Anterior cingulate cortex (tissue), 58 donors: Measurements from ENCODE around the gene JADE3.

ENCODE experiments used
- DNase-seq, 58 donors: peaks; one replicate each; lab custom pipeline; 2025; lab: John Stamatoyannopoulos, UW

JADE3 gene

GRCh38 chrX:47098338-47099094, 186.3 kb downstream of the JADE3 start:
- DNase-seq, result no peak

DNA sequence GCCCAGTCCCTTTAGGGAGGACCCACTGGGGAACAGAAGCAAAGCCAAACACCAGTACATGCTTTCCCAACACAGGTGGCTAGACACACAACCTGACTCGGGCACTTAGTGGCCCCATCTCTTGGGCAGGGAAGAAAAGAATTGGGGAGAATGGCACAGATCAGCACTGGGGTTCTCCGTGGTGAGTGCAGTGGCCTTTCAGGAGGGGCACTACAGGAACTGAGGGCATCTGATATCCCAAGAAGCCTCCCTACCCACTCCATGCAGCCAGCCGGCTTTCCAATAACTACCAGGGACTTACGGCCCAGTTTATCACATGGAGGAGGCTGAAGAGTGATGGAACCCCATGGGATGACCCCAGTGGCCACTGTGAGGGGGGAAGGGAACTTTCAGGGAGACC, 189.0 kb downstream of the JADE3 start:
- DNase-seq, result no peak
